ENCODE data around the gene ABCC4.

GRCh38 chr13:95174517-95174916 lies 126.7 kb downstream of the ABCC4 start:
- TF ChIP-seq EZH2 (IDR thresholded peaks at IDR 0.05) (no peak), POLR2AphosphoS5 (IDR thresholded peaks at IDR 0.05; ENCODE audit: borderline replicate concordance, low read depth, low read length) (no peak), FOXP2 (optimal IDR thresholded peaks at IDR 0.05; ENCODE audit: control extremely low read depth, extremely low read length, insufficient read depth) (no peak)

All from SK-N-MC (cell line).